NCI-H2196 (cell line): ENCODE measurements around the gene CERS1.

Experiments
- DNase-seq: peaks from one replicate; lab custom pipeline; 2025; ENCODE audit not compliant: unreplicated experiment; lab: John Stamatoyannopoulos, UW

Gene CERS1

DNA sequence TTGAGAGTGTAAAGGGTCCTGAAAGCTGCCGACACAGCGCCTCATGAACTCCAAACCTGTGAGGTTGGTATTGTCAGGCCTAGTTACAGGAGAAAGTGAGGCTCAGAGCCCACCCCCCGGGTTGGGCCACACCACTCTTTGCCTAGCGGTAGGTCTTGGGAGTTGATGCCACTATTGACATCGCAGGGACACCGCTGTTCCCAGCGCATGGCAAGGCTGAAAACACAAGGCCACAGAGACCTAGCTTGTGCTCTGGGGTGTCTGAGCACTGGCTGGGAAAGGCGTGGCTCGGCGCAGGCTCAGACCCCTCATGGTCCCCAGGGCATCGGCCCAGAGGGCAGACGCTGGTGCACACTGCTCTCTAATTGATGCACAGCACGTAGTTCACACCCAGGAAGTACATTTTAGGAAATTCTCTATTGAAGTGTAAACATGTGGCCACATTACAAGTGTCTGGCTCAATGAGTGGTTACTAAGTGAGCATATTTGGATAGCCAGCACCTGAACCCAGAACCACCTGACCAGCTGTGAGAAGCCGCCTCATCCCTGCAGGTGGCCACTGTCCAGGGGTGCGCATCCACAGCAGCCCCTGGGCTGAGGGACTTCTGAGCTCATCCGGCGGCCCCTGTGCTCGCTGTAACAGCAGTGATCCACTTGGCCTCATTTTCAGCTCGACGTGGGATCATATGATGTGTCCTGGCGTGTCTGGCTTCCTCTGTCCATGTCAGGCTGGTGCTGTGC is 36.9 kb downstream of the CERS1 start:
- no peak for DNase-seq

DNA sequence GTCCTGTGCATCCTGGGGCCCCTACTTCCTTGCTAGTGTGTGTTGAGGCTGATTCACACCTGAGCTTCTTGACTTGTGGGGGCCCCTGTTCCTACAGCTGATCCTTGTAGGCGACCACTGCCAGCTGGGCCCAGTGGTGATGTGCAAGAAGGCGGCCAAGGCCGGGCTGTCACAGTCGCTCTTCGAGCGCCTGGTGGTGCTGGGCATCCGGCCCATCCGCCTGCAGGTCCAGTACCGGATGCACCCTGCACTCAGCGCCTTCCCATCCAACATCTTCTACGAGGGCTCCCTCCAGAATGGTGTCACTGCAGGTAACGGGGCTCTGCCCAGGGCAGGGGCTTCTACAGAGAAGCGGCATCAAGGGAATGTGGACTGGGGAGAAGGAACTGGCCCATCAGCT is 38.7 kb downstream of the CERS1 start:
- DNase-seq = no peak

DNA sequence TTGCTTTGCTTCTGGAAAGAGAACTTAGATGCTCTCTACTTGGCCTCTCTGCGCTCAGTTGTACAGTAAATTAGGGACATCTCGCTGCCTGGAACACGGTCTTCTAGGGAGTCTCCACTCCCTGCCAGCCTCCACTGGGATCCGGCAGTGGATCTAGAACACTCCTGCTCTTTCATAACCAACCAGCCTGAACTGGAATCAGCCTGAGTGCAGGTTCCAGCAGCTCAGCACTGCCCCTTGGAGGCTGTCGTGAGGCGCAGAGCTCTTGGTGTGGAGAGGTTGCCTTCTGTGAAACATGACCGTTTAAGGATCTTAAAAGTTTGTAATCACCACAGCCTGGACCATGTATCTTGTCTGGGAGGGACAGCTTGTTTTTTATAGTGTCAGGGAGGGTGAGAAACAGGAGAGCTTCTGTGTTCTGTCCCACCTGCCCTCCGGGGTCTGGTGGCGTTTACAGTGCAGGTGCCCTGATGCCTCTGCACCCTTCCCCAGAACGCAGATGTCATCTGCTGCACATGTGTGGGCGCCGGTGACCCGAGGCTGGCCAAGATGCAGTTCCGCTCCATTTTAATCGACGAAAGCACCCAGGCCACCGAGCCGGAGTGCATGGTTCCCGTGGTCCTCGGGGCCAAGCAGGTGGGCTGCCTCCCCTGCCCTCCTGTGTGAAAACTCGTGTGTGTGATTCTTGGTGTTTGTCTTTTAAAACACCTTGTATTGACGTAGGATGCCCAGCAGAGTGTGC is 39.4 kb downstream of the CERS1 start:
- DNase-seq = peak; percentile 41

DNA sequence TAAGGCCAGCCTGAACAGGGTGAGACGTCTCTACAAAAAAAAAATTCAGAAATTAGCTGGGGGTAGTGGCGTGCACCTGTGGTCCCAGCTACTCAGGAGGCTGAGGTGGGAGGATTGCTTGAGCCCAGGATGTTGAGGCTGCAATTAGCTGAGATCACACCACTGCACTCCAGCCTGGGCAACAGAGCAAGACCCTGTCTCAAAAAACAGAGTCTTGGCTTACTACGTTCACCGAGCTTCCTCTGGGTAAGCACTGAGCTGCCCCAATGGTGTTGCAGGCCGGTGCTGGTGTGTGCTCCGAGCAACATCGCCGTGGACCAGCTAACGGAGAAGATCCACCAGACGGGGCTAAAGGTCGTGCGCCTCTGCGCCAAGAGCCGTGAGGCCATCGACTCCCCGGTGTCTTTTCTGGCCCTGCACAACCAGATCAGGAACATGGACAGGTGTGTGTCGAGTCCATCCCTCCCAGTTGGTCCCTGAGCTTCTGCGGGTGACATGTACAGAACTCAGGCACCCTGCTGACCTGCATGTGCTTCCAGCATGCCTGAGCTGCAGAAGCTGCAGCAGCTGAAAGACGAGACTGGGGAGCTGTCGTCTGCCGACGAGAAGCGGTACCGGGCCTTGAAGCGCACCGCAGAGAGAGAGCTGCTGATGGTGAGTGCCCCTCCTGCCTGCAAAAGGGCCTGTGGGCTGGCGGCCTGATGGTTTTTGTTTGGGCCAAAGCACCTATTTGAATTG is 40.1 kb downstream of the CERS1 start:
- DNase-seq = no peak

DNA sequence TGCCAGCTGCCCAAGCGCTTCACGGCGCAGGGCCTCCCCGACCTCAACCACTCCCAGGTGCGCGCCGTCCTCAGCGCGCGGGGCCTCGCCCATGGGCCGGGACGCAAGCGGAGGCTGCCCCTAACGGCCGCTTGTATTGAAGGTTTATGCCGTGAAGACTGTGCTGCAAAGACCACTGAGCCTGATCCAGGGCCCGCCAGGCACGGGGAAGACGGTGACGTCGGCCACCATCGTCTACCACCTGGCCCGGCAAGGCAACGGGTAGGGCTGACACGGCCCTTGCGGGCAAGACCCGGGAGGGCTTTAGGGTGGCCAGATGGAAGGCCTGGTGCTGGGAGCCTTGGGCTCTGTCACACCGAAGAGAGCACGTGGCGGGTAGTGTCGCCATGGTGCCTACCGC is 41.0 kb downstream of the CERS1 start:
- DNase-seq = no peak

GRCh38 chr19:18853755-18854427 is 42.1 kb downstream of the CERS1 start:
- DNase-seq = no peak

GRCh38 chr19:18852648-18853047 is 43.3 kb downstream of the CERS1 start:
- DNase-seq = no peak

DNA sequence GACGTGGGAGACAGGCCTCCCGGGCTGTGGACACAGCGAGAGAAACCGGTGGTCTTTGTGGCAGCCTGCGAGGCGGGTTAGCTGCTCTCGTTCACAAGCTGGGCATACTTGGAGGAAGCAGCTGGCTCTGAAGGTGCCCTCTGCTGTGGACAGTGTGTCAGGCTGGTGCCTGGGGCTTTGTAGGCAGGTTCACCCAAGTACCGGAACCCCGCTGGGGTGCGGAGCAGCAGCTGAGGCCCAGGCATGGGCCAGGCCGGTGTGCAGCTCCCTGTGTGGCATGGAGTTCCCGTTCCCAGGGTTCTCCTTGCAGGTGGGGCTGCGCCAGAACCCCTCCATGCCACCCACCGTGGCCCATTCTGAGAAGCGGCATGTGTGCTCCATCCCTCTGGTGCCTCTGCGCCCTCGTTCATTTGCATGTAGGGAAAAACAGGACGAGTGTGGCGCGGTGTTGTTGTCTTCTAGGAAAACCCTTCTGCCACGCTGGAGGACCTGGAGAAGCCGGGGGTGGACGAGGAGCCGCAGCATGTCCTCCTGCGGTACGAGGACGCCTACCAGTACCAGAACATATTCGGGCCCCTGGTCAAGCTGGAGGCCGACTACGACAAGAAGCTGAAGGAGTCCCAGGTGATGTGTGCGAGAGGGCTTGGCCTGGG is 44.2 kb downstream of the CERS1 start:
- DNase-seq = no peak

GRCh38 chr19:18850471-18851375 is 45.2 kb downstream of the CERS1 start:
- no peak for DNase-seq

- no peak for DNase-seq
These were observed 46.0 kb downstream of the CERS1 start for GRCh38 chr19:18849838-18850400.

- no peak for DNase-seq
These were observed 46.9 kb downstream of the CERS1 start for GRCh38 chr19:18848878-18849661.

GRCh38 chr19:18847549-18848463 is 48.2 kb downstream of the CERS1 start:
- no peak for DNase-seq

DNA sequence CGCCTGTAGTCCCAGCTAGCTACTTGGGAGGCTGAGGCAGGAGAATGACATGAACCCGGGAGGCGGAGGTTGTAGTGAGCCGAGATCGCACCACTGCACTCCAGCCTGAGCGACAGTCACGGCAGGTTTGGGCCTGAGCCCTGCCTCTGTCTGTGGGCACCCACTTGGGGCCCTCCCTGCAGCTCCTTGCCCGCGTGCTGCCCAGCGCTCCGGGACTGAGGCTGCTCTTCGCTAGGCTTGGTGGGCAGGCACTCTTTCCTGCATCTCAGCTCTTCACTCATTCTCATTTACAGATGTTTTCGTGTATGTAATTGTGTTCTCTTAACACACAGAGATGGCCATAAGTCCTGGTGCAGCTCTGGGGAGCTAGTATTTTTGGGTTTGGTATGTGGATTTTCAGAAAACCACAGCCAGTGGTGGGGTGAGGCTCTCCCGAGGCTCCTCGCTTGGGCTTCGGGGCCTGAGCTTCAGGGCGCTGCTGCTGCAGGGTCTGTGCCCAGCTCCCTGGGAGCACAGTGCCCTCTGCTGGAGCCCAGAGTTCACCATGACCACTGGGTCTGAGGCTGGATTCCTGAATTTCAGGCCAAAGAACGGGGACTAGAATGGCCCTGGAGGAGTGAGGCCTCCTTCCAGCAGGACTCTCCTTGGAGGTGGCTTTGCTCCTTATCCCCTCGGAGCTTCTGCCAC is 49.0 kb downstream of the CERS1 start:
- DNase-seq = peak; percentile 77

GRCh38 chr19:18845961-18846360 is 50.0 kb downstream of the CERS1 start:
- no peak for DNase-seq

DNA sequence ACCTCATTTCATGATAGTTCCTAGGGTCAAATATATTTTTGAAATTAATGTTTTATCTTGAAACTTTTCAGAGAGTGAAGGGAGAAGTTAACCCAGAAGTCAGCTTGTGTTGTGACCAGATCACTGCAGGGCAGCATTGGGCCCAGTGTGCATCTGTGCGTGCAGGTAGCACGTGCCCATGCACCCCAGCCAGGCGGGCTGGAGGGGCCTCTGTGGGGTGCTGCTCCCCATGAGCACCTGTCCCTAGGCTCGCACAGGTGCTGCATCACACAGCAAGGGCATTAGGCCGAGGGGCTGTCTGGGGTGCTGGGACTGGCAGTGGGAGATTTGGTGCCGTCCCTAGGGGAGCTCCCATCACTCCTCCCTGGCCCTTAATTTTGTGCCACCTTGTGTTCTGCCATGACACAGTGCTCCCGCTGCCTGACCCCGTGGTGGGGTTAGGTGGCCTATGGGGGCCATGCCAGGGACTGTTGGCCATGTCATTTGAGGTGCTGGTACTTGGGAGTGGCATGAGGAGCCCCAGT is 51.1 kb downstream of the CERS1 start:
- DNase-seq = no peak

DNA sequence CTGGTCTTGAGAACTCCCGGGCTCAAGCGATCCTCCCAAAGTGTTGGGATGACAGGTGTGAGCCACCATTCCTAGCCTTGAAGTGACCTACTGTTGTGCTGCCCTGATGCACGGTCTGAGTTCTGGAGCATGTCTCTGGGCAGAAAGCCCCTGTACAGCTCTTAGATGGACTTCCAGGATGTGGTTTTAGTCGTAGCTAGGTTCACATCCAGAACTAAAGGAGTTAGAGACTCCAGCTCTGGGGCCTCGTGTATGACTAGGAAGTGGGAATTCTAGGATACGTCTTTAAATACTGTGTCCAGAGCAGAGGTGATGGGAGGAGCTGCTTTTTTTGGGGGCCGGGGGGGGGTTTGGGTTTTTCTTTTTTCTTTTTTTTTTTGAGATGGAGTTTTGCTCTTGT is 52.0 kb downstream of the CERS1 start:
- no peak for DNase-seq

DNA sequence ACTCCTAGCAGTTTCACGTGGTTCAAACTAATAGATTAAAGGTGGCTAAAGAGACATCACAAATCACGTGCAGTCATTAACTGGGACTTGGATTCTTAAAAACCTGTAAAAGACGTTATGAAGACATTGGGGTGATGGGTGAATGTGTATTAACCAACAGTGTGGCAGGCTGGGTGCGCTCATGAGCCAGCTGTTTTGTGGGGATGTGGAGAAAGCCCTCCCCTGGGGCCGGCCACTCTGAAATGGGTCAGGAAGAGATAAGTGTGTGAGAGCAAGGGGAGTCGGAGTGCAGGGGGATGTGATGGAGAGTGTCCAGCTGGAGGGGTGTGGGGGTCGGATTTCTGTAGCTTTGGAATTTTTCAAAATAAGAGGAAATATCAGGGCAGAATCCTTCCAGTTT is 53.8 kb downstream of the CERS1 start:
- DNase-seq = no peak
